CD4-positive, alpha-beta memory T cell (primary cell): Measurements from ENCODE around the gene PGLYRP1. TPM values are rescaled to one million over a fixed set of nuclear protein-coding genes. Genes with fewer than 3 reads are reported as not detected.
A peak's percentile ranks its signal among the peaks of the same experiment; 100 is the strongest.

ENCODE experiments used
- CTCF ChIA-PET: fragments of 350-600 bp; sonication (Branson Sonifier 250); formaldehyde crosslinking; loops from one replicate; lab custom pipeline; 2021; ENCODE audit warnings: inconsistent platforms; ENCODE audit not compliant: partially characterized antibody; lab: Charles Lee
- POLR2A ChIA-PET: fragments of 350-600 bp; sonication (Branson Sonifier 250); formaldehyde crosslinking; loops from one replicate; lab custom pipeline; 2021; ENCODE audit not compliant: partially characterized antibody; lab: Charles Lee
- DNase-seq, 5 donors: peaks; one replicate each; pipeline versions ENCODE4 v3.0.0 to v3.0.0-alpha.2; 2020 to 2022; ENCODE audit warnings: mixed read lengths in 1 of 5
- H3K27ac ChIP-seq: one replicate; pipeline ENCODE4 v1.7.0; 2013; ENCODE audit warnings: low read depth, low read length
- H3K27me3 ChIP-seq: 2 replicates; pipeline ENCODE4 v1.7.0; 2013; ENCODE audit warnings: mild to moderate bottlenecking, low read length, moderate library complexity; ENCODE audit not compliant: insufficient read depth
- H3K36me3 ChIP-seq: 2 replicates; pipeline ENCODE4 v1.7.0; 2013; ENCODE audit warnings: mild to moderate bottlenecking, low read length, moderate library complexity; ENCODE audit not compliant: insufficient read depth
- H3K4me1 ChIP-seq: 2 replicates; pipeline ENCODE4 v1.7.0; 2013; ENCODE audit warnings: mild to moderate bottlenecking, low read length, moderate library complexity; ENCODE audit not compliant: insufficient read depth
- H3K4me3 ChIP-seq, 2 donors: one replicate each; pipeline ENCODE4 v1.7.0; 2013; ENCODE audit warnings: low read length in 2 of 2, mild to moderate bottlenecking in 1 of 2
- H3K9me3 ChIP-seq, 2 donors: one replicate each; pipeline ENCODE4 v1.7.0; 2013; ENCODE audit warnings: low read length in 2 of 2, control low read depth in 1 of 2; ENCODE audit not compliant: control insufficient read depth in 1 of 2
- H3K27ac Mint-ChIP-seq, 7 donors: one replicate each; pipeline ENCODE4 v1.8.0; 2020 to 2021; ENCODE audit warnings: mixed read lengths in 7 of 7, mild to moderate bottlenecking in 6 of 7, inconsistent platforms in 3 of 7, moderate library complexity in 3 of 7
- H3K27me3 Mint-ChIP-seq, 2 donors: one replicate each; pipeline ENCODE4 v1.8.0; 2020 to 2021; ENCODE audit warnings: mixed read lengths in 2 of 2
- H3K36me3 Mint-ChIP-seq, 2 donors: one replicate each; pipeline ENCODE4 v1.8.0; 2020 to 2021; ENCODE audit warnings: mixed read lengths in 2 of 2, inconsistent platforms in 1 of 2, mild to moderate bottlenecking in 1 of 2
- H3K4me1 Mint-ChIP-seq, 4 donors: one replicate each; pipeline ENCODE4 v1.8.0; 2020 to 2021; ENCODE audit warnings: mixed read lengths in 4 of 4, mild to moderate bottlenecking in 1 of 4
- H3K4me3 Mint-ChIP-seq, 8 donors: one replicate each; pipeline ENCODE4 v1.8.0; 2020 to 2021; ENCODE audit warnings: mixed read lengths in 8 of 8, mild to moderate bottlenecking in 7 of 8, moderate library complexity in 6 of 8, inconsistent platforms in 3 of 8
- H3K9me3 Mint-ChIP-seq, 8 donors: one replicate each; pipeline ENCODE4 v1.8.0; 2020 to 2021; ENCODE audit warnings: mixed read lengths in 8 of 8, mild to moderate bottlenecking in 5 of 8, inconsistent platforms in 3 of 8, moderate library complexity in 1 of 8
- intact Hi-C: fragments of 100-400 bp; cut with micrococcal nuclease; formaldehyde crosslinking; loops from one replicate; pipeline ENCODE4 v1.15.1; 2023
- polyA plus RNA-seq, 2 donors: library from polyadenylated mRNA; unstranded; fragments of 300-500 nt; fragmentation: Illumina TruSeq; gene quantifications; one replicate each; pipeline ENCODE4 v1.2.3, GENCODE V29; 2021
- total RNA-seq, 2 experiments: library from RNA; stranded (reverse); gene quantifications; one replicate each; pipeline ENCODE4 v1.2.3, GENCODE V29; 2021

The PGLYRP1 gene
- total and polyA plus RNA-seq, 4 experiments from 2014 or later: not detected

DNA sequence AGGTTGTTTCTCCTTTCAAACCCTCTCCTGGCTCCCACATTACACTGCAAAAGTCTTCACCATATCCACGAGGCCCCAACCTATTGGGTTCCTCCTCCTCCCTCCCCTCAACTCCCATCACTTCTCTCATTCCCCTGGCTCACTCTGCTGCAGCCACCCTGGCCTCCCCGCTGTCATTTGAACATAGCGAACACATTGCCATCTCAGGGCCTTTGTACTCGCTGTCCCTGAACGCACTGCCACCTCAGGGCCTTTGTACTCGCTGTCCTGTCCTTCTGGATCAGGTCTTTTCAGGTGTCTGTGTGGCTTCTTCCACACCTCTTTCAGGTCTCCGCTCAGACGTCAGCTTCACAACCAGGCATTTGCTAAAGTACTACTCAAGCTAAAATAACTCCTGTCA lies 25.9 kb downstream of the PGLYRP1 start:
- POLR2A ChIA-PET: no interaction called here
- intact Hi-C loops: loop anchor here (10.0 kb wide), 2 partner anchors 202 to 412 kb away; partner anchors contain the start of genes DMWD and OPA3

GRCh38 chr19:45995715-45996385 lies 27.0 kb downstream of the PGLYRP1 start:
- Histone ChIP-seq H3K9me3 (no peaks in the 10 kb centered on the region), H3K4me1 (peaks cover 31% of the 10 kb centered on the region), H3K27ac (peak overlapping the region; percentile 88), H3K27me3 (no peaks in the 10 kb centered on the region), H3K36me3 (no peaks in the 10 kb centered on the region), H3K4me3 (peak overlapping the region; percentile 75 to 78)
- peaks cover 0 to 2% of the 10 kb centered on the region in 2 donors for H3K27me3 Mint-ChIP-seq
- H3K4me3 Mint-ChIP-seq: no peak overlapping the region
- intact Hi-C loops: loop anchor here (1.0 to 10.0 kb wide), 8 partner anchors 19 to 411 kb away; partner anchors contain the start of genes DMWD, IRF2BP1, MYPOP and OPA3
- CTCF ChIA-PET: interaction anchor here (1.0 to 4.6 kb wide), 5 partner anchors 15 to 227 kb away, joined by 3 to 16 read pairs (median 4); partner anchors contain the start of gene SIX5
- H3K36me3 Mint-ChIP-seq: peaks cover 3 to 7% of the 10 kb centered on the region in 2 donors
- no peak for DNase-seq
- no peaks in the 10 kb centered on the region for H3K9me3 Mint-ChIP-seq
- POLR2A ChIA-PET: interaction anchor here (0.9 to 2.9 kb wide), 14 partner anchors 12 to 994 kb away, joined by 3 to 11 read pairs (median 4); partner anchors contain the start of genes DMWD, FOXA3, IRF2BP1 and MYPOP
- H3K4me1 Mint-ChIP-seq: peaks cover 16 to 26% (median 24%) of the 10 kb centered on the region in 4 donors
- peak overlapping the region in 1 of 7 donors; percentile 75 for H3K27ac Mint-ChIP-seq

More for the DNA sequence above, 25.9 kb downstream of the PGLYRP1 start:
- Histone ChIP-seq H3K4me1 (peaks cover 31% of the 10 kb centered on the region), H3K27ac (no peak overlapping the region), H3K36me3 (no peaks in the 10 kb centered on the region), H3K9me3 (no peaks in the 10 kb centered on the region), H3K4me3 (no peak overlapping the region), H3K27me3 (no peaks in the 10 kb centered on the region)
- Mint-ChIP-seq H3K27me3 (no peaks in the 10 kb centered on the region), H3K27ac (peak overlapping the region in 4 of 7 donors; percentile 1 to 89 (median 55)), H3K36me3 (peaks cover 3 to 7% of the 10 kb centered on the region in 2 donors), H3K4me1 (peaks cover 22 to 27% (median 26%) of the 10 kb centered on the region in 4 donors), H3K9me3 (peaks cover 0 to 2% (median 0%) of the 10 kb centered on the region in 8 donors), H3K4me3 (peak overlapping the region in 3 of 8 donors; percentile 26 to 75 (median 62))
- no peak for DNase-seq
- CTCF ChIA-PET: interaction anchor here (3.3 to 4.6 kb wide), 2 partner anchors 14 to 20 kb away, joined by 15 to 16 read pairs; no protein-coding TSS in a partner anchor

DNA sequence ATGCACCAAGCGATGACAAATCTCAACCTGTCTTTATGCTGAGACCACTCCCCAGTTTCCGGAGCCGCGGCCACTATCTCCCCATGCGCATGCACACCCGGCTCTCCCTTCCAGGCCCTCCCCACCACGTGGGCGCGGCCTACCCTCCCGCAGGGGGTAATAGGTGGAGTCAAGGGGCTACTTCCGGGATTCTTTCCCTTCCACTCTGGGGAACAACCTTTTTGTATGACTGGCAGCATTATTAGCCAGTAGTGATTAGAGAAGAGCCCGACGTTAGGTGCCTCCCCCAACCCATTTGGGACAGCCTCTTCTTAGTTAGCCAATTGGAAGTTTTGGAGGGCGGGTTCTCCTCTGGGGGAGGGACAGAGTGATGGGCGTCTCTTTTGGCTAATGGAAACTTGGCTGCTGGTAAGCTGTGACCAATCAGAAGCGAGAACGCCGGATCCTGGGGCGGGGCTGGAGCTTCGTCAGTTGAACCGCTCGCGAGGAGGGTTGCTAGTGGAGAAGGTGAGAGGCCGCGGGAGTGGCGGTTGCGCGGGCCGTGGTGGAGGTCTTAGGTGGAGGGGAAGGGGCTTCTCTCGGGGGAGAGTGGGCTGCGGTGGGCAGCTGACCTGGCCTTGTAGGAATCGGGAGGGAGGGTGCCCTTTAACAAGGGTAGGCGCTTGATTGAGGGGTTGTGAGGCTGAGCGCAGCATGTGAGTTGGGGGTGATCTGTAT lies 27.7 kb downstream of the PGLYRP1 start, which contains the start of gene CCDC61:
TSS of gene CCDC61 (plus strand) at position 470 of the 717 bp plus-strand sequence. CDS start 7,552 bp downstream, outside the sequence.
- peak; percentile 99 to 100 (median 99) for DNase-seq
- peaks cover 9 to 19% (median 17%) of the 10 kb centered on the region in 4 donors for H3K4me1 Mint-ChIP-seq
- Histone ChIP-seq H3K4me3 (peak within 1 kb of the TSS; percentile 75 to 78), H3K4me1 (peaks cover 25% of the 10 kb centered on the region), H3K9me3 (no peaks in the 10 kb centered on the region), H3K27me3 (no peaks in the 10 kb centered on the region), H3K27ac (peak within 1 kb of the TSS; percentile 88), H3K36me3 (no peaks in the 10 kb centered on the region)
- ChIA-PET POLR2A (interaction anchor here (0.9 to 2.9 kb wide), 15 partner anchors 12 to 993 kb away, joined by 3 to 11 read pairs (median 4); partner anchors contain the start of genes DMWD, FOXA3, IRF2BP1 and MYPOP), CTCF (interaction anchor here (1.0 to 4.6 kb wide), 5 partner anchors 15 to 226 kb away, joined by 3 to 16 read pairs (median 4); partner anchors contain the start of gene SIX5)
- peak within 1 kb of the TSS in 1 of 7 donors; percentile 75 for H3K27ac Mint-ChIP-seq
- peaks cover 3 to 7% of the 10 kb centered on the region in 2 donors for H3K36me3 Mint-ChIP-seq
- peaks cover 2 to 6% of the 10 kb centered on the region in 2 donors for H3K27me3 Mint-ChIP-seq
- no peaks in the 10 kb centered on the region for H3K9me3 Mint-ChIP-seq
- intact Hi-C loops: loop anchor here (1.0 to 10.0 kb wide), 8 partner anchors 20 to 410 kb away; partner anchors contain the start of genes DMWD, IRF2BP1, MYPOP and OPA3
- peak within 1 kb of the TSS in 2 of 8 donors; percentile 26 to 51 for H3K4me3 Mint-ChIP-seq

- peak overlapping the region in 1 of 2 donors; percentile 52 for H3K4me3 ChIP-seq
- no peaks in the 10 kb centered on the region for H3K36me3 ChIP-seq
- no peaks in the 10 kb centered on the region for H3K9me3 ChIP-seq
- peaks cover 19% of the 10 kb centered on the region for H3K4me1 ChIP-seq
- peak overlapping the region; percentile 41 for H3K27ac ChIP-seq
- H3K36me3 Mint-ChIP-seq: peaks cover 3 to 7% of the 10 kb centered on the region in 2 donors
- ChIA-PET POLR2A (interaction anchor here (0.9 to 2.9 kb wide), 8 partner anchors 13 to 411 kb away, joined by 3 to 11 read pairs (median 4); partner anchors contain the start of genes MYPOP, OPA3, QPCTL and SYMPK), CTCF (interaction anchor here (1.0 to 3.3 kb wide), 4 partner anchors 15 to 226 kb away, joined by 3 to 16 read pairs (median 4); partner anchors contain the start of gene SIX5)
- H3K4me1 Mint-ChIP-seq: peaks cover 3 to 16% (median 12%) of the 10 kb centered on the region in 4 donors
- no peak for DNase-seq
- no peak overlapping the region for H3K27ac Mint-ChIP-seq
- no peaks in the 10 kb centered on the region for H3K27me3 ChIP-seq
- no peaks in the 10 kb centered on the region for H3K9me3 Mint-ChIP-seq
- H3K27me3 Mint-ChIP-seq: peaks cover 4 to 9% of the 10 kb centered on the region in 2 donors
- intact Hi-C loops: loop anchor here (10.0 kb wide), 2 partner anchors 200 to 410 kb away; partner anchors contain the start of genes DMWD and OPA3
- H3K4me3 Mint-ChIP-seq: peak overlapping the region in 2 of 8 donors; percentile 26 to 51
Measured at GRCh38 chr19:45994456-45994997, 28.3 kb downstream of the PGLYRP1 start.

GRCh38 chr19:45990113-45990728 lies 32.6 kb downstream of the PGLYRP1 start:
- H3K27ac ChIP-seq: no peak overlapping the region
- H3K9me3 ChIP-seq: no peaks in the 10 kb centered on the region
- no peaks in the 10 kb centered on the region for H3K36me3 Mint-ChIP-seq
- no peak overlapping the region for H3K4me3 ChIP-seq
- peaks cover 6% of the 10 kb centered on the region for H3K4me1 ChIP-seq
- H3K27ac Mint-ChIP-seq: no peak overlapping the region
- intact Hi-C loops: loop anchor here (10.0 kb wide), 2 partner anchors 195 to 405 kb away; partner anchors contain the start of genes DMWD and OPA3
- no peaks in the 10 kb centered on the region for H3K36me3 ChIP-seq
- ChIA-PET CTCF (interaction anchor here (1.6 kb wide), 1 partner anchor 16 kb away, joined by 4 read pairs; no protein-coding TSS in a partner anchor), POLR2A (no interaction called here)
- no peaks in the 10 kb centered on the region for H3K4me1 Mint-ChIP-seq
- no peaks in the 10 kb centered on the region for H3K9me3 Mint-ChIP-seq
- no peak overlapping the region for H3K4me3 Mint-ChIP-seq
- no peaks in the 10 kb centered on the region for H3K27me3 ChIP-seq
- no peak for DNase-seq
- peaks cover 7 to 16% of the 10 kb centered on the region in 2 donors for H3K27me3 Mint-ChIP-seq

DNA sequence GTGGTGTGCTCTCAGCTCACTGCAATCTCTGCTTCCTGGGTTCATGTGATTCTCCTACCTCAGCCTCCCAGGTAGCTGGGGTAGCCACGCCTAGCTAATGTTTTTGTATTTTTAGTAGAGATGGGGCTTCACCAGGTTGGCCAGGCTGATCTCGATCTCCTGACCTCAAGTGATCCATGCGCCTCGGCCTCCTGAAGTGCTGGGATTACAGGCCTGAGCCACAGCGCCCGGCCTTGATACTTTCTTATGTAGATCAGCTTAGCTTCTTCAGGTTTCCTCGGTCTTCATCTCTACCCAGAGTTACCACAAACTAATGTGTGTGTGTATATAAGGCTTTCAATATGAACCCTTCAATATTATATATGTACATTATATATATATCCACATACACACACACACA lies 37.5 kb downstream of the PGLYRP1 start:
- Mint-ChIP-seq H3K27me3 (peaks cover 9 to 26% of the 10 kb centered on the region in 2 donors), H3K4me1 (no peaks in the 10 kb centered on the region), H3K9me3 (peaks cover 0 to 3% (median 0%) of the 10 kb centered on the region in 8 donors), H3K4me3 (no peak overlapping the region), H3K36me3 (no peaks in the 10 kb centered on the region), H3K27ac (no peak overlapping the region)
- CTCF ChIA-PET: no interaction called here
- Histone ChIP-seq H3K27me3 (no peaks in the 10 kb centered on the region), H3K36me3 (no peaks in the 10 kb centered on the region), H3K4me1 (no peaks in the 10 kb centered on the region), H3K4me3 (no peak overlapping the region), H3K9me3 (no peaks in the 10 kb centered on the region), H3K27ac (no peak overlapping the region)
- intact Hi-C loops: no loop called here
- POLR2A ChIA-PET: no interaction called here
- DNase-seq: no peak
